Glutamatergic neuron (in vitro differentiated cells): ENCODE measurements around the gene FOXF1. TPM values are rescaled to one million over a fixed set of nuclear protein-coding genes. Genes with fewer than 3 reads are reported as not detected.

Experiments
- DNase-seq: peaks from one replicate; pipeline ENCODE4 v3.0.0; 2022
- H3K27ac Mint-ChIP-seq: one replicate; pipeline ENCODE4 v1.8.0; 2020; ENCODE audit warnings: mild to moderate bottlenecking, mixed read lengths, inconsistent platforms; ENCODE audit not compliant: unreplicated experiment
- H3K27me3 Mint-ChIP-seq: one replicate; pipeline ENCODE4 v1.8.0; 2020; ENCODE audit warnings: mild to moderate bottlenecking, moderate library complexity, mixed read lengths, inconsistent platforms; ENCODE audit not compliant: unreplicated experiment
- H3K36me3 Mint-ChIP-seq: one replicate; pipeline ENCODE4 v1.8.0; 2020; ENCODE audit warnings: mild to moderate bottlenecking, mixed read lengths, inconsistent platforms; ENCODE audit not compliant: unreplicated experiment
- H3K4me1 Mint-ChIP-seq: one replicate; pipeline ENCODE4 v1.8.0; 2020; ENCODE audit warnings: mild to moderate bottlenecking, low read depth, mixed read lengths, inconsistent platforms; ENCODE audit not compliant: unreplicated experiment
- H3K4me3 Mint-ChIP-seq: one replicate; pipeline ENCODE4 v1.8.0; 2020; ENCODE audit warnings: mild to moderate bottlenecking, mixed read lengths, inconsistent platforms; ENCODE audit not compliant: unreplicated experiment
- H3K9me3 Mint-ChIP-seq: one replicate; pipeline ENCODE4 v1.8.0; 2020; ENCODE audit warnings: mild to moderate bottlenecking, moderate library complexity, mixed read lengths, inconsistent platforms; ENCODE audit not compliant: unreplicated experiment
- total RNA-seq: library from RNA; stranded (reverse); fragmentation: NEBNext Ultra II Directional; extraction: Animal tissue kit (Norgen Biotek cat#: 25700); gene quantifications from one replicate; pipeline ENCODE4 v1.2.1, GENCODE V29; 2021; ENCODE audit not compliant: unreplicated experiment
- TF ChIP-seq, protein P1 (sequence below): fragments of 200-600 bp; sonication (generic); IDR thresholded peaks from one replicate; pipeline ENCODE4 v1.5.0; 2021; ENCODE audit not compliant: partially characterized antibody, unreplicated experiment

The FOXF1 gene
- total RNA-seq, 1 donor from 2014 or later = not detected

- peak; percentile 49 for DNase-seq
- TF ChIP-seq, protein P1, sequence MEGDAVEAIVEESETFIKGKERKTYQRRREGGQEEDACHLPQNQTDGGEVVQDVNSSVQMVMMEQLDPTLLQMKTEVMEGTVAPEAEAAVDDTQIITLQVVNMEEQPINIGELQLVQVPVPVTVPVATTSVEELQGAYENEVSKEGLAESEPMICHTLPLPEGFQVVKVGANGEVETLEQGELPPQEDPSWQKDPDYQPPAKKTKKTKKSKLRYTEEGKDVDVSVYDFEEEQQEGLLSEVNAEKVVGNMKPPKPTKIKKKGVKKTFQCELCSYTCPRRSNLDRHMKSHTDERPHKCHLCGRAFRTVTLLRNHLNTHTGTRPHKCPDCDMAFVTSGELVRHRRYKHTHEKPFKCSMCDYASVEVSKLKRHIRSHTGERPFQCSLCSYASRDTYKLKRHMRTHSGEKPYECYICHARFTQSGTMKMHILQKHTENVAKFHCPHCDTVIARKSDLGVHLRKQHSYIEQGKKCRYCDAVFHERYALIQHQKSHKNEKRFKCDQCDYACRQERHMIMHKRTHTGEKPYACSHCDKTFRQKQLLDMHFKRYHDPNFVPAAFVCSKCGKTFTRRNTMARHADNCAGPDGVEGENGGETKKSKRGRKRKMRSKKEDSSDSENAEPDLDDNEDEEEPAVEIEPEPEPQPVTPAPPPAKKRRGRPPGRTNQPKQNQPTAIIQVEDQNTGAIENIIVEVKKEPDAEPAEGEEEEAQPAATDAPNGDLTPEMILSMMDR = no peak
- peak overlapping the region; percentile 85 for H3K4me3 Mint-ChIP-seq
- peaks cover 14% of the 10 kb centered on the region for H3K4me1 Mint-ChIP-seq
- H3K36me3 Mint-ChIP-seq = no peaks in the 10 kb centered on the region
- peaks cover 18% of the 10 kb centered on the region for H3K9me3 Mint-ChIP-seq
- H3K27me3 Mint-ChIP-seq = peaks cover 53% of the 10 kb centered on the region
- H3K27ac Mint-ChIP-seq = no peak overlapping the region
Measured at GRCh38 chr16:86508947-86509758, 1.2 kb upstream of the FOXF1 start.

GRCh38 chr16:86509759-86510464 is 415 bp upstream of the FOXF1 start:
- peaks cover 22% of the 10 kb centered on the region for H3K9me3 Mint-ChIP-seq
- H3K27ac Mint-ChIP-seq = no peak overlapping the region
- peak; percentile 40 for DNase-seq
- H3K27me3 Mint-ChIP-seq = peaks cover 49% of the 10 kb centered on the region
- TF ChIP-seq, protein P1 = no peak
- H3K4me3 Mint-ChIP-seq = no peak overlapping the region
- H3K4me1 Mint-ChIP-seq = peaks cover 14% of the 10 kb centered on the region
- no peaks in the 10 kb centered on the region for H3K36me3 Mint-ChIP-seq

GRCh38 chr16:86511317-86512161 is 1.2 kb downstream of the FOXF1 start:
- peaks cover 15% of the 10 kb centered on the region for H3K4me1 Mint-ChIP-seq
- DNase-seq = peak; percentile 43
- H3K27ac Mint-ChIP-seq = no peak overlapping the region

GRCh38 chr16:86512301-86512859 is 2.1 kb downstream of the FOXF1 start:
- Mint-ChIP-seq H3K9me3 (peaks cover 17% of the 10 kb centered on the region), H3K36me3 (no peaks in the 10 kb centered on the region), H3K4me1 (peaks cover 17% of the 10 kb centered on the region), H3K27ac (no peak overlapping the region), H3K4me3 (no peak overlapping the region), H3K27me3 (peaks cover 35% of the 10 kb centered on the region)
- TF ChIP-seq, protein P1 = no peak
- peak; percentile 62 for DNase-seq

More at GRCh38 chr16:86511317-86512161, 1.2 kb downstream of the FOXF1 start:
- Mint-ChIP-seq H3K27me3 (peaks cover 38% of the 10 kb centered on the region), H3K9me3 (peaks cover 20% of the 10 kb centered on the region), H3K36me3 (no peaks in the 10 kb centered on the region), H3K4me3 (peak overlapping the region; percentile 34)
- TF ChIP-seq, protein P1 = no peak
